Omental fat pad (tissue), 4 donors: ENCODE results near the gene TREM2. TPM values are rescaled to one million over a fixed set of nuclear protein-coding genes. Genes with fewer than 3 reads are reported as not detected.

ENCODE experiments used
- ATAC-seq: fragments of 150-250 bp; one replicate; pipeline ENCODE4 v1.9.1; 2016; ENCODE audit warnings: mild to moderate bottlenecking, moderate library complexity; ENCODE audit not compliant: low FRiP score
- DNase-seq: peaks from one replicate; pipeline ENCODE4 v3.0.0-alpha.2; 2019; ENCODE audit warnings: low spot score
- total RNA-seq, 4 donors: library from RNA; depleted of rRNA; stranded (reverse); fragments of >200 nt; gene quantifications; one replicate each; pipeline ENCODE4 v1.1.0, GENCODE V29; 2016
- TF ChIP-seq, protein P1 (sequence below), 3 donors: fragments of 450-650 bp; IDR thresholded peaks; one replicate each; pipeline ENCODE4 v1.5.1; 2016 to 2017; ENCODE audit warnings: antibody characterized with exemption in 3 of 3, mild to moderate bottlenecking in 3 of 3, moderate library complexity in 2 of 3

TREM2 gene
- total RNA-seq, 4 donors from 2014 or later: 3.1 to 119 (median 6.8) TPM; not detected in 1

DNA sequence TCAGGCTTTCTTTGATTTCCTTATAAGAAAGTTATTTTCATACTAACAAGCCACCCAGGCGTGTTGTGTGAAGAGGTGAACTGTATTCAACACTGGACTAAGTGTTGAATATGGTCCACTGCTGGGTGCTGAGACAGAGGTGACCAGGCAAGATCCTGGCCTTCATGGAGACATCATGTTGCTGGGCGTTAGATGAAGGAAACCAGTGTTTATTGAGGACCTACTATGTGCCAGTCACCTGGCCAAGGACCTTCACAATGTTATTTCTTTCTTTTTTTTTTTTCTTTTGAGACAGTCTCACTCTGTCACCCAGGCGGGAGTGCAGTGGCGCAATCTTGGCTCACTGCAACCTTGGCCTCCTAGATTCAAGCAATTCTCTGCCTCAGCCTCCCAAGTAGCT is 6.9 kb downstream of the TREM2 start:
- ATAC-seq (no peak), DNase-seq (no peak)
- TF ChIP-seq, protein P1, sequence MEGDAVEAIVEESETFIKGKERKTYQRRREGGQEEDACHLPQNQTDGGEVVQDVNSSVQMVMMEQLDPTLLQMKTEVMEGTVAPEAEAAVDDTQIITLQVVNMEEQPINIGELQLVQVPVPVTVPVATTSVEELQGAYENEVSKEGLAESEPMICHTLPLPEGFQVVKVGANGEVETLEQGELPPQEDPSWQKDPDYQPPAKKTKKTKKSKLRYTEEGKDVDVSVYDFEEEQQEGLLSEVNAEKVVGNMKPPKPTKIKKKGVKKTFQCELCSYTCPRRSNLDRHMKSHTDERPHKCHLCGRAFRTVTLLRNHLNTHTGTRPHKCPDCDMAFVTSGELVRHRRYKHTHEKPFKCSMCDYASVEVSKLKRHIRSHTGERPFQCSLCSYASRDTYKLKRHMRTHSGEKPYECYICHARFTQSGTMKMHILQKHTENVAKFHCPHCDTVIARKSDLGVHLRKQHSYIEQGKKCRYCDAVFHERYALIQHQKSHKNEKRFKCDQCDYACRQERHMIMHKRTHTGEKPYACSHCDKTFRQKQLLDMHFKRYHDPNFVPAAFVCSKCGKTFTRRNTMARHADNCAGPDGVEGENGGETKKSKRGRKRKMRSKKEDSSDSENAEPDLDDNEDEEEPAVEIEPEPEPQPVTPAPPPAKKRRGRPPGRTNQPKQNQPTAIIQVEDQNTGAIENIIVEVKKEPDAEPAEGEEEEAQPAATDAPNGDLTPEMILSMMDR (IDR thresholded peaks at IDR 0.05): no peak

- DNase-seq: no peak
- TF ChIP-seq, protein P1 (IDR thresholded peaks at IDR 0.05): no peak
- ATAC-seq: no peak
Measured at GRCh38 chr6:41155132-41155805, 7.6 kb downstream of the TREM2 start.

GRCh38 chr6:41153992-41154625 is 8.8 kb downstream of the TREM2 start, which contains the start of gene TREML1:
TREML1 (minus strand) TSS chr6:41154347; CDS start chr6:41154288, 59 bp downstream.
- DNase-seq: no peak
- ATAC-seq: no peak
- TF ChIP-seq, protein P1 (IDR thresholded peaks at IDR 0.05): no peak

DNA sequence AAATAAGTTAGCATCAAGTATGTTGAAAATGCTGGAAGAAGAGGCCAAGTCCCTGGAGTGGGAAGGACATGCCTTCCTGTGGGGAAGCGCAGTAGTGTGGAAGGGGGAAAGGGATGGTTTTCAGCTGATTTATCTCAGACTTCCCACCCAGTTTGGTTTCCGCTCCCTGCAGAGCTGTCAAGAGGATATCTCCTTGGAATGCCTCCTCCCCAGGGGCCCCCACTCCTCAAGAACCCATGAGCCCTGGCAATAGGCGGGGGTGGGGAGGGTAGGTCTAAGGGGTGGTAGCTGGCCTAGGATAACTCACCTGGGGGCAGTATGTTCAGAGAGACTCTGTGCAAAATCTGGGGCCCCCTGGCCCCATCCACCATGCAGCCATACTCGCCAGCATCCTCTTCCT is 9.5 kb downstream of the TREM2 start:
- ATAC-seq: no peak
- TF ChIP-seq, protein P1 (IDR thresholded peaks at IDR 0.05): no peak
- DNase-seq: no peak

DNA sequence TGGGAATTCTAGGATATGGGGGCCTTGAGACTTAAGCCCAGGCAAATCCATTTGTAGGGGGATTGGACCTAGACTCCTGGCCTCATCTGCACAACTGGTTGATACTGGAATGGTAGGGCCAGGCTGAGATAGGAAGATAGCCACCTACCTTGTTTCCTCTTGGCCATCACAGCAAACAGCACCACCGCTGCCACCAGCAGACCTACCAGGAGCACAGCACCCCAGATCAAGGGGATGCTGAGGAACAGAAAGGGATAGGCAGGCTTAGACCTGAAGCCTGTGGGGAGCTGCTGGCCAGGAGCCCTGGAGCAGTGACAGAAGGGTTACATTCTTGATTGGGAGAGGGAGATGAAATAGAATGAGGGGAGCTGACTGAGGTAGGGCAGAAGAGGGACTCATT is 12.2 kb downstream of the TREM2 start:
- TF ChIP-seq, protein P1 (IDR thresholded peaks at IDR 0.05): no peak
- ATAC-seq: no peak
- DNase-seq: no peak

- ATAC-seq (no peak), DNase-seq (no peak)
- TF ChIP-seq, protein P1 (IDR thresholded peaks at IDR 0.05): no peak
Measured at GRCh38 chr6:41147917-41148316, 15.0 kb downstream of the TREM2 start.

DNA sequence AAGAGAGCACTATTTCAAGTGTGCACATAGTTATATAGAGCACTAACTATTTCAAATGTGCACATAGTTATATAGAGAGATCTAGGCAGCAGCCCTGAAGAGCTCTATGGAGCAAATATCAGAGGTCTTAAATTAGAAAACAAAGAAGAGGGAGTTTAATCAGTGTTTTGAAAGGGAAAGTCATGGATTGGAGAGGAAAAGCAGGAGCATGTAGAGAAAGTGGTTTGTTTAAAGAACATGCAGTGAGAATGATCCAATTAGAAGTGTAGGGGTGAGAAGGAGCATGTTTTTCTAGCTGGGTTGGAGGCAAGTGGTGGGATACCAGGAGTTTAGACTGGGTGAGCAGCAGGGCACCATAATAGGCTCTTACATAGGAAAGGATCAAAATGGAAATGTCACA is 26.0 kb downstream of the TREM2 start:
- TF ChIP-seq, protein P1 (IDR thresholded peaks at IDR 0.05): no peak
- DNase-seq (no peak), ATAC-seq (no peak)
